GM10266 (cell line): ENCODE measurements around the gene NPR2.

Experiments
- DNase-seq: peaks from one replicate; pipeline ENCODE4 v3.0.0; 2012; ENCODE audit errors: extremely low spot score
- CTCF ChIP-seq: IDR thresholded peaks from 2 replicates; pipeline ENCODE4 v1.5.1; 2012; ENCODE audit warnings: mild to moderate bottlenecking, low read depth; ENCODE audit not compliant: control insufficient read depth, insufficient read depth; ENCODE audit errors: missing control alignments

Gene NPR2

GRCh38 chr9:35771943-35772342 lies 19.4 kb upstream of the NPR2 start:
- DNase-seq: no peak

GRCh38 chr9:35774907-35775635 lies 16.3 kb upstream of the NPR2 start:
- DNase-seq: no peak
- TF ChIP-seq CTCF: no peak

More at GRCh38 chr9:35771943-35772342, 19.4 kb upstream of the NPR2 start:
- TF ChIP-seq CTCF: no peak

GRCh38 chr9:35776018-35776417 lies 15.4 kb upstream of the NPR2 start:
- DNase-seq: no peak

GRCh38 chr9:35778496-35778895 lies 12.9 kb upstream of the NPR2 start:
- TF ChIP-seq CTCF: no peak
- no peak for DNase-seq

More at GRCh38 chr9:35776018-35776417, 15.4 kb upstream of the NPR2 start:
- TF ChIP-seq CTCF: no peak

- no peak for DNase-seq
- no peak for TF ChIP-seq CTCF
Measured at GRCh38 chr9:35781066-35781465, 10.3 kb upstream of the NPR2 start.

- DNase-seq: no peak
- TF ChIP-seq CTCF: no peak
Measured at GRCh38 chr9:35783418-35783817, 8.0 kb upstream of the NPR2 start.

- TF ChIP-seq CTCF: no peak
- DNase-seq: no peak
Measured at GRCh38 chr9:35789541-35789940, 1.9 kb upstream of the NPR2 start.
